Activated gamma-delta T cell treated with Interleukin-2 at 50 U/mL for 16 hours (primary cell): ENCODE data around the gene CDH16.
A peak's percentile ranks its signal among the peaks of the same experiment; 100 is the strongest.
"Not testable (repeated sequence)": the region's sequence is repeated elsewhere in the genome, so short reads cannot be mapped to it uniquely, and the experiment has no call there.

ENCODE experiments used
- DNase-seq: peaks from one replicate; pipeline ENCODE4 v3.0.0-alpha.2; 2020

The CDH16 gene

GRCh38 chr16:66946541-66946940, 27.9 kb upstream of the CDH16 start:
- DNase-seq = no peak

DNA sequence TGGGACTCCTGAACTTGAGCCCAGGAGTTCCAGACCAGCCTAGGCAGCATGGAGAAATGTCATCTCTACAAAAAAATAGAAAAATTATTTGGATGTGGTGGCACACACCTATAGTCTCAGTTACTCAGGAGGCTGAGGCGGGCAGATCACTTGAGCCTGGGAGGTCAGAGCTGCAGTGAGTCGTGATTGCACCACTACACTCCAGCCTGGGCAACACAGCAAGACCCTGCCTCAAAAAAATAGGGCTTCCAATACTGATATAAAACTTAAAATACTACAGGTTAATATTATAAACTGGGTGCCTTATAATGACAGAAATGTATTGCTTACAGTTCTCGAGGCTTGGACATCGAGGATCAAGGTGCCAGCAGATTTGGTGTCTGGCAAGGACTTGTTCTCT, 27.3 kb upstream of the CDH16 start:
- no peak for DNase-seq

DNA sequence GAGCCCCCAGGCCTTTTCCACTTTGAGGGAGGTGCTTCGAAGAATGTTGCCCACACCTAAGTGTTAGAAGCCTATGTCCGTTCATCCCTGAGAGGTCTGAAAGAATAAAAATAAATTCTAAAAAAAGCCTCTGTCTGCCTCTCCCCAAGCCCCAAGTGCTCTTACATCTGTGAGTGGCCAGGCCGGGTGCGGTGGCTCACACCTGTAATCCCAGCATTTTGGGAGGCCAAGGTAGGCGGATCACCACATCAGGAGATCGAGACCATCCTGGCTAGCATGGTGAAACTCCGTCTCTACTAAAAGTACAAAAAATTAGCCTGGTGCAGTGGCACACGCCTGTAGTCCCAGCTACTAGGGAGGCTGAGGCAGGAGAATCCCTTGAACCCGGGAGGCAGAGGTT, 26.3 kb upstream of the CDH16 start:
- not testable (repeated sequence) for DNase-seq

- DNase-seq = no peak
These were observed 25.4 kb upstream of the CDH16 start for GRCh38 chr16:66944054-66944441.

DNA sequence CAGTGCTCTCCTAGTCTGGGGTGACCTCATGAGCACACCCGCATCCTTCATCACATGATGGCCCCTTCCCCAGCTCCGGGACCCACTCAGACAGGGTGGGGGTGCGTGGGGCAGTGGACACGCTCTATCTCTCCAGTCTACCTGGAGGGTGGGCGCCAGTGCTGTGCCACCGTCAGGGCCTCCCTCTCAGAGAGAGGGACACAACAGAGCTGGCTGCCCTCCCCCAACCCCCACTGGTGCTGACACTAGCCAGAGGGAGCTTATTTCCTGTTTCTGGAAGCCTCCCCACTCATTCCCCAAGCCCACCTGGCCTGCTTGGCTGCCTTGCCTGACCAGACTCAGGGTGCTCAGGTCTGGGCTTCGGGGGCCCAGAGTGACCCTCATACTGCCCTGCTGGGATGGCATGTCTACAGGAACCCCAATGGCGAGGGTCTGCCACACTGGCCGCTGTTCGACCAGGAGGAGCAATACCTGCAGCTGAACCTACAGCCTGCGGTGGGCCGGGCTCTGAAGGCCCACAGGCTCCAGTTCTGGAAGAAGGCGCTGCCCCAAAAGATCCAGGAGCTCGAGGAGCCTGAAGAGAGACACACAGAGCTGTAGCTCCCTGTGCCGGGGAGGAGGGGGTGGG, 24.9 kb upstream of the CDH16 start:
- DNase-seq = no peak

GRCh38 chr16:66942981-66943380, 24.3 kb upstream of the CDH16 start:
- no peak for DNase-seq

DNA sequence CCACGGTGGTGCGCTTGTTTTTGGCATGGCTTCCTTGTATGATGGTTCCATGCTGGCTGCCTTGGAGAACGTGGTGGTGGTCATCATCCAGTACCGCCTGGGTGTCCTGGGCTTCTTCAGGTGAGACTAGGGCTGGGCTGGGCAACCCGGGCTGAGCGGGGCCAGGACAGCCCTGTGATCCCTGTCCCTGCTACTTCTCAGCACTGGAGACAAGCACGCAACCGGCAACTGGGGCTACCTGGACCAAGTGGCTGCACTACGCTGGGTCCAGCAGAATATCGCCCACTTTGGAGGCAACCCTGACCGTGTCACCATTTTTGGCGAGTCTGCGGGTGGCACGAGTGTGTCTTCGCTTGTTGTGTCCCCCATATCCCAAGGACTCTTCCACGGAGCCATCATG, 21.6 kb upstream of the CDH16 start:
- DNase-seq = no peak

GRCh38 chr16:66939366-66939765, 20.7 kb upstream of the CDH16 start:
- no peak for DNase-seq

DNA sequence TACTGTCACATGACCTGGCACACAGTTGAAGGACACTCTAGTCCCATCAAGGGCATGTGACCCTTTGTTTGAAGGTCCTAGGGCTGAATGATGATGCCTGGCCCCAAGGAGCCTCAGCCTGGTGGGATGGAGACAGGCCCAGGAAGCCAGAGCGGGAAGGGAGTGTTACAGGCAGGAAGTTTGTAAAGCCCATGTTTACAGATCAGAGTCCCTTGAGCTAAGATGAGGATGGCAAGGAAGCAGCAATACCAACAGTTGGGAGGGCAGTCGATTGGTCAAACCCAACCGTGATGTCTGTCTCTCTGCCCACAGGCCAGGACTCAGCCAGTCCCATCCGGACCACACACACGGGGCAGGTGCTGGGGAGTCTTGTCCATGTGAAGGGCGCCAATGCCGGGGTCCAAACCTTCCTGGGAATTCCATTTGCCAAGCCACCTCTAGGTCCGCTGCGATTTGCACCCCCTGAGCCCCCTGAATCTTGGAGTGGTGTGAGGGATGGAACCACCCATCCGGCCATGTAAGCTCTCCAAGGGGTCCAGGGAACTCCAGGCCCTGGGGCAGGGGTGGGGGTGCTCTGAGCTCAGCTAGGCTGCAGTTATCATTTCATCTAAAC, 19.1 kb upstream of the CDH16 start:
- DNase-seq = no peak

DNA sequence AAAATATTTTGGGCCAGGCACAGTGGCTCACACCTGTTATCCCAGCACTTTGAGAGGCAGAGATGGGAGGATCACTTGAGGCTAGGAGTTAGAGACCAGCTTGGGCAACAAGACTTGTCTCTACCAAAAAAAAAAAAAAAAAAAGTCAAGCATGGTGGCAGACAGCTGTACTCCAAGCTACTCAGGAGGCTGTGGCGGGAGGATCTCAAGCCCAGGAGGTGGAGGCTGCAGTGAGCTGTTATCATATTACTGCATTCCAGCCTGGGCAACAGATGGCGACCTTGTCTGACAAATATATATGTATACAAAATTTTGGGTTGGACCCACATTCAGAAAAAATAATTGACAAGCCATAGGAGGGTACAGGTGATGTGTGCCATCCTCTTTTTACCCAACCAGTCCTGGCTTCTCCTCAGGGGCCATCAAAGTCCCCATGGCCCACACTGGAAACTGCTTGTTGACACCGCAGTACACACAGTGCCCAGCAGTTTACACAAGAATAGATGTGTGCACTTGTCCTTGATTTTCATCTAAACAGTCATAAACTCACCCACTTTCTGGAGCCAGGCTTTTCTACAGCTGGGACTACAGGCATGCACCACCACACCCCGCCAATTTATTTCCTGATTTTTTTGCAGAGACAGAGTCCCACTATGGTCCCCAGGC, 18.3 kb upstream of the CDH16 start:
- DNase-seq = no peak

GRCh38 chr16:66936462-66936861, 17.8 kb upstream of the CDH16 start:
- DNase-seq = no peak

DNA sequence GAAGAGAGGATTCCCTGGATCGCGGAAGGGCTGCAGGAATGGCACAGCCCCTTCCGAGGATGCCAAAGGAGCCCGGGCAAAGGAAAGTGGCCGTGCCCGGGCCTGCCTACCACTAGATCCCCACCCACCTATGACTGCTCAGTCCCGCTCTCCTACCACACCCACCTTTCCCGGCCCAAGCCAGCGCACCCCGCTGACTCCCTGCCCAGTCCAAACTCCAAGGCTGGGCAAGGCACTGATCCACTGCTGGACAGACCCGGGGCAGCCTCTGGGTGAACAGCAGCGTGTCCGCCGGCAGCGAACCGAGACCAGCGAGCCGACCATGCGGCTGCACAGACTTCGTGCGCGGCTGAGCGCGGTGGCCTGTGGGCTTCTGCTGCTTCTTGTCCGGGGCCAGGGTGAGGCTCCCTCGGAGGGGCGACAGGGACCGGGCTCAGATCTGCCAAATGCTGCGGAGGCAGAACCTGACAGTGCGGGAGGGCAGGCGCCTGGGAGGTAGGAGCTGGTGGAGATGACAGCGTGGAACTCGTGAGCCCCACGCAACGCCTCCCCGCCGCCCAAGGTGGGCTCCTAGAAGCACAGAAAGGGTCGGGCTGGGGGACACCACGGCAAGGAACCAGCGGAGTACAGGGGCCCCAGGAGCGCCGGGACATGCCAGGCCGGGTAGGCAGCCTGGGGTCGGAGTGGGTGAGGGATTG, 16.8 kb upstream of the CDH16 start, which contains the start of gene CES2:
Gene CES2, plus strand, starts transcription at position 203 of the 698 bp plus-strand sequence. Its CDS starts 120 bp downstream, at position 323.
- DNase-seq = no peak

DNA sequence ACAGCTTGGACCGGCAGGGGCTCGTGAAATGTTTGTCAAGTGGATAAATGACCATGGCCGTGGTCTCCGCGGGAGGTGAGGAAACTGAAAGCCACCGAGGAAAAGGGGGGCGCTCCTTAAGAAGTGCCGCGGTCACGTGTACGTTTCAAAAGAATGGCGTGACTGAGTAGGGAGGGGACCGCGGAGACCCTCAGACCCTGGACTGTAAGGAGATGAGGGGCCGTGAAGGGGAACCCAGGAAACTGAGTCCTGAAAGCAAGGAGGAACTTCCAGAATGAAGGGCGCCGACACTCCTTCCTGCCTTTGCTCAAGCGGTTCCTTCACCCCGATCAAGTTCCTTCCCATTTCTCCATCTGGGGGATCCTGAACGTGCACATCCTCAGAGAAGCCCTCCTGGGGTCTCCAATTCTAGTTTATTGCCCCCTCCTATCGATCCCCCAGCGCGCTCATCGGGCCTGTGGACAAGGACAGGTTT, 16.2 kb upstream of the CDH16 start:
- not testable (repeated sequence) for DNase-seq

GRCh38 chr16:66934138-66934838, 15.6 kb upstream of the CDH16 start, which contains the start of gene CIAO2B:
Gene CIAO2B, minus strand, starts transcription at chr16:66934402. Its CDS starts 38 bp downstream, at chr16:66934364.
- DNase-seq = peak; percentile 84

- no peak for DNase-seq
These were observed 15.1 kb upstream of the CDH16 start for GRCh38 chr16:66933776-66934137.

DNA sequence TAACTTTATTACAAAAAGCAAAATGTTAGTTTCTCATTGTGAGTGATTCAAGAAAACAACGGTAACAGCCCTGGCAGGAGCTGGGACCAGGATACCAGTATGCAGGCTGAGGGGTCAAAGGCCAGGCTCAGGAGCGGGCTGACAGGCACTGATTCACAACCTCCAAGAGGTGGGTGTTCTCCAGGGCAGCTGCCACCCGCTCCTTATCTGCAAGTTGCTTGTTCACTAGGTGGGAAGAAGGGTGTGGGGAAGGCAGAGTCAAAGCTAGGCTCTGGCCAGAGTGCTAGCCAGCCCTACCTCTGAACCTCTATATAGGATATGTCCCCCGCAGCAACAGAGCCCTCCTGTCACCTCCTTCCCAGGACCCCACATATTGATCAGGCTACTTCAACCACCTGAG, 13.4 kb upstream of the CDH16 start:
- DNase-seq = no peak

GRCh38 chr16:66931665-66932064, 13.0 kb upstream of the CDH16 start:
- no peak for DNase-seq

GRCh38 chr16:66930189-66930588, 11.5 kb upstream of the CDH16 start:
- no peak for DNase-seq

GRCh38 chr16:66928702-66929388, 10.2 kb upstream of the CDH16 start:
- no peak for DNase-seq

- DNase-seq = no peak
These were observed 9.4 kb upstream of the CDH16 start for GRCh38 chr16:66927918-66928649.

GRCh38 chr16:66926961-66927436, 8.3 kb upstream of the CDH16 start:
- DNase-seq = no peak
